ENCODE measurements around the gene CNTROB.

CNTROB gene

DNA sequence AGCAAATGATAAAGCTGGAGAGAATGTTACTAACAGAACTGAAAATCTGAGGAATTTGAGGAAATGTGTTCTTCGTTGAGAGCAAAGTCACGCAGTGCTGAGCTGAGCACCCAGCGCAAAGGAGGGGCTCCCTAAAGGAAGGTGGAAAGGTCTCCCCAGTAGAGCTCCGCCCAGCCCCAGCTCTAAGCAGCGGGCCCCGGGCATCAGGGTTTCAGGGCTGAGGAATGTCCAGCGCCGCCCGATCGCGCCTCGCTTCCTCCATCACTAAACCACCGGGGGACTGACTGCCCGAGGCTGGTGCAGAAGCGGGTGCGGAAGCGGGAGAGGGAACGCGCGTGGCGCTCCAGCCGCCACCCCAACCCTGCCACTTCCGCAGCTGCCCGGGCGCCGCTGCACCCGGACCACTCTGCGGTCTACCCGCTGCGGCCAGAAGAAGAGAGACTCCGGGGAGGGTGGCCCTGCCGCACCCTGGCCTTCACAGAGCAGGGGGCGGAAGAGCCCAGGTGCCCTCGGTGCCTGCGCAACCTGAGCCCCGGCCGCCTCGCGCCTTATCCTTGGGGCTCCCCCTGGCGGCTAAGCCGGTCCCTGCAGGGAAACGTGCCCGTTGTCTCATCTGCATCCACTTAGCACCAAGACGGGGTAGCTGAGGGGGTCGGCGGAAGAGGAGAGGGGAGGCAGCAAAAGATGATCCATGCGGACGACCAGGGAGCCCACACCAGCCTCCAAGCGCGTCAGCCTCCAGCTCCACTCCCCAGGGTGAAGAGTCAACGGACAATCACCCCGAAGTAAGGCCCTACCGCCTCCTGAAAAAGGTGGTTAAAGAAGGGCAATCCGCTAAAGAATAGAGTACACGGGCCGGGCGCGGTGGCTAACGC lies 58.0 kb downstream of the CNTROB start:
- peak overlapping the region; percentile 66 for H3K4me3 ChIP-seq (ENCODE audit: low read depth, low read length)
- DNase-seq (ENCODE audit: low read depth, low spot score): no peak
- ChIA-PET CTCF (interaction anchor here (0.6 to 16.5 kb wide), 61 partner anchors 8 to 1241 kb away, joined by 3 to 499 read pairs (median 5); partner anchors contain the start of genes ALOX15B, CNTROB, EFNB3 and GUCY2D), POLR2A (interaction anchor here (0.9 to 1.5 kb wide), 4 partner anchors 57 to 133 kb away, joined by 3 to 7 read pairs (median 4); partner anchors contain the start of genes NAA38 and RNF227)
- peak; percentile 97 for TF ChIP-seq CTCF (IDR thresholded peaks at IDR 0.05; ENCODE audit: insufficient read depth, low read length, missing control alignments)

GRCh38 chr17:7992516-7992915 lies 60.5 kb downstream of the CNTROB start:
- no peak for TF ChIP-seq CTCF (IDR thresholded peaks at IDR 0.05; ENCODE audit: insufficient read depth, low read length, missing control alignments)
- ChIA-PET CTCF (interaction anchor here (0.9 to 16.5 kb wide), 16 partner anchors 9 to 249 kb away, joined by 3 to 499 read pairs (median 4); partner anchors contain the start of genes CNTROB, GUCY2D, RNF227 and TRAPPC1), POLR2A (no interaction called here)
- no peak for DNase-seq (ENCODE audit: low read depth, low spot score)
- H3K4me3 ChIP-seq (ENCODE audit: low read depth, low read length): no peak overlapping the region

DNA sequence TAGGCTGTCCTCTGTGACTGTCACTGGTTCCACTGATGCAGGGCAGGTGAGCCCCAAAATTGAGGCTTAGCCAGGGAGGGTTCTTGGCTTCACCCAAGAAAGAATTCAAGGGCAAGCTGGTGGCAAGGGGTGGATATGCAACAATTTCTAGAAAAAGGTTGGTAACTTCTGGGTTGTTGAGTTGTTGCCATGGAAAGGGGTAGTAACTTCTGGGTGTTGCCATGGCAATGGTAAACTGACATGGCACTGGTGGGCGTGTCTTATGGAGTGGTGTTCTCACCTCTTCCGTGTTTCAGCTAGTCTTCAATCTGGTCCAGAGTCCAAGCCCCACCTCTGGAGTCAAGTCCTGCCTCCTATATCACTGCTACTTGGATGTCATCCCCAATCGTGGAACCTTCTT lies 60.9 kb downstream of the CNTROB start:
- TF ChIP-seq CTCF (IDR thresholded peaks at IDR 0.05; ENCODE audit: insufficient read depth, low read length, missing control alignments): no peak
- no peak overlapping the region for H3K4me3 ChIP-seq (ENCODE audit: low read depth, low read length)
- ChIA-PET POLR2A (no interaction called here), CTCF (interaction anchor here (0.7 to 16.5 kb wide), 16 partner anchors 9 to 249 kb away, joined by 3 to 499 read pairs (median 4); partner anchors contain the start of genes CNTROB, GUCY2D, RNF227 and TRAPPC1)
- DNase-seq (ENCODE audit: low read depth, low spot score): no peak

DNA sequence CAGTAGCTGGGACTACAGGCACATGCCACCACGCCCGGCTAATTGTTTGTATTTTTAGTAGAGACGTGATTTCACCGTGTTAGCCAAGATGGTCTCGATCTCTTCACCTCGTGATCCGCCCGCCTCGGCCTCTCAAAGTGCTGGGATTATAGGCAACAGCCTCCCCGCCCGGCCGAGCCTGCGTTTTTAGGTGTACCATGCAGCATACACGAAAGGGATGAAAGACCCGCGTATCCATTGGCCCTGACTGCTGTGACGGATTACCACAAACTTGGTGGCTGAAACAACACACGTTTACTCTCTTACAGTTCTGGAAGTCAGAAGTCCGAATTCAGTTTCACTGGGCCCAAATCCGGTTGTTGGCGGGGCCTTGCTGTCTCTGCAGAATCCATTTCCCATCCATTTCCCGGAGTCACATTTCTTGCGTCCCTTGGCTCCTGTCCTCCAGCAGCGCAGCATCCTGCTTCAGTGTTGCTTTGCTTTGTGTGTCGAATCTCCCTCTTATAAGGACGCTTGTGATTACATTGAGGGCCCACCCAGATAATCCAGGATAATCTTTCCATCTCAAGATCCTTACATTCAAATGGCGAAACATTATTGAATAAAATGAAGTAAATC lies 62.1 kb downstream of the CNTROB start:
- DNase-seq (ENCODE audit: low read depth, low spot score): no peak
- ChIA-PET CTCF (interaction anchor here (1.3 to 16.5 kb wide), 5 partner anchors 9 to 135 kb away, joined by 4 to 499 read pairs (median 34); partner anchors contain the start of genes GUCY2D and RNF227), POLR2A (no interaction called here)
- H3K4me3 ChIP-seq (ENCODE audit: low read depth, low read length): no peak overlapping the region
- TF ChIP-seq CTCF (IDR thresholded peaks at IDR 0.05; ENCODE audit: insufficient read depth, low read length, missing control alignments): no peak

GRCh38 chr17:7995724-7996123 lies 63.7 kb downstream of the CNTROB start:
- no peak for DNase-seq (ENCODE audit: low read depth, low spot score)
- CTCF ChIA-PET: interaction anchor here (0.8 to 3.5 kb wide), 5 partner anchors 14 to 63 kb away, joined by 3 to 13 read pairs (median 5); partner anchors contain the start of gene CNTROB
- no peak overlapping the region for H3K4me3 ChIP-seq (ENCODE audit: low read depth, low read length)
- POLR2A ChIA-PET: no interaction called here
- no peak for TF ChIP-seq CTCF (IDR thresholded peaks at IDR 0.05; ENCODE audit: insufficient read depth, low read length, missing control alignments)

Data from AG04449 (cell line).